GM19395 (cell line): Measurements from ENCODE around the gene RRBP1.

Experiments
- ATAC-seq: cut with Tn5 transposase; IDR thresholded peaks from one replicate; pipeline ENCODE4 v1.9.1; 2021; ENCODE audit warnings: mild to moderate bottlenecking, moderate library complexity; ENCODE audit not compliant: unreplicated experiment

RRBP1 gene

GRCh38 chr20:17613328-17614175, 68.5 kb downstream of the RRBP1 start:
- ATAC-seq: no peak

- ATAC-seq: no peak
These were observed 69.1 kb downstream of the RRBP1 start for GRCh38 chr20:17612992-17613327.

- ATAC-seq: no peak
These were observed 69.6 kb downstream of the RRBP1 start for GRCh38 chr20:17612287-17612991.

- ATAC-seq: no peak
These were observed 70.3 kb downstream of the RRBP1 start for GRCh38 chr20:17611540-17612286.

GRCh38 chr20:17611290-17611539, 70.8 kb downstream of the RRBP1 start:
- no peak for ATAC-seq

GRCh38 chr20:17610566-17611289, 71.3 kb downstream of the RRBP1 start:
- ATAC-seq: no peak

GRCh38 chr20:17609811-17610377, 72.1 kb downstream of the RRBP1 start:
- no peak for ATAC-seq

GRCh38 chr20:17608701-17609497, 73.1 kb downstream of the RRBP1 start:
- no peak for ATAC-seq

- ATAC-seq: no peak
These were observed 76.0 kb downstream of the RRBP1 start for GRCh38 chr20:17606001-17606400.

GRCh38 chr20:17605131-17605660, 76.8 kb downstream of the RRBP1 start:
- ATAC-seq: no peak

- ATAC-seq: no peak
These were observed 79.5 kb downstream of the RRBP1 start for GRCh38 chr20:17602493-17602892.

- ATAC-seq: no peak
These were observed 80.1 kb downstream of the RRBP1 start for GRCh38 chr20:17601957-17602356.

- ATAC-seq: no peak
These were observed 84.0 kb downstream of the RRBP1 start for GRCh38 chr20:17598013-17598550.

- ATAC-seq: no peak
These were observed 86.2 kb downstream of the RRBP1 start for GRCh38 chr20:17595856-17596255.

- ATAC-seq: no peak
These were observed 87.6 kb downstream of the RRBP1 start for GRCh38 chr20:17594443-17594842.

- ATAC-seq: no peak
These were observed 88.1 kb downstream of the RRBP1 start for GRCh38 chr20:17593902-17594301.

GRCh38 chr20:17590245-17590644, 91.8 kb downstream of the RRBP1 start:
- ATAC-seq: no peak

- ATAC-seq: no peak
These were observed 92.7 kb downstream of the RRBP1 start for GRCh38 chr20:17589161-17589834.

GRCh38 chr20:17587824-17588223, 94.2 kb downstream of the RRBP1 start:
- no peak for ATAC-seq
